ENCODE results near the gene FOXP1.

- TF ChIP-seq CTCF (IDR thresholded peaks at IDR 0.05; ENCODE audit: insufficient read depth, low read length, poor library complexity, severe bottlenecking) (no peak), EZH2phosphoT487 (conservative IDR thresholded peaks at IDR 0.05; ENCODE audit: low read length) (no peak)
These were observed 650.3 kb downstream of the FOXP1 start for GRCh38 chr3:70933105-70933810.

Data from SU-DHL-6 (cell line).